HG03095 (cell line): ENCODE measurements around the gene PRAF2.

ENCODE experiments used
- ATAC-seq: cut with Tn5 transposase; IDR thresholded peaks from one replicate; pipeline ENCODE4 v1.9.1; 2021; ENCODE audit warnings: moderate library complexity; ENCODE audit not compliant: unreplicated experiment

PRAF2 gene

GRCh38 chrX:49075347-49075746 lies 1.5 kb upstream of the PRAF2 start:
- no peak for ATAC-seq

GRCh38 chrX:49072712-49073095 lies 1.1 kb downstream of the PRAF2 start:
- no peak for ATAC-seq

GRCh38 chrX:49071877-49072711 lies 1.7 kb downstream of the PRAF2 start:
- no peak for ATAC-seq

- no peak for ATAC-seq
Measured at GRCh38 chrX:49070988-49071387, 2.8 kb downstream of the PRAF2 start.

- no peak for ATAC-seq
Measured at GRCh38 chrX:49069038-49069437, 4.8 kb downstream of the PRAF2 start.

- no peak for ATAC-seq
Measured at GRCh38 chrX:49067285-49068120, 6.3 kb downstream of the PRAF2 start.

- ATAC-seq = no peak
Measured at GRCh38 chrX:49066690-49067089, 7.1 kb downstream of the PRAF2 start.

- ATAC-seq = no peak
Measured at GRCh38 chrX:49066278-49066677, 7.5 kb downstream of the PRAF2 start.

- no peak for ATAC-seq
Measured at GRCh38 chrX:49064735-49065134, 9.1 kb downstream of the PRAF2 start.

GRCh38 chrX:49064303-49064702 lies 9.5 kb downstream of the PRAF2 start:
- no peak for ATAC-seq

GRCh38 chrX:49063715-49064114 lies 10.1 kb downstream of the PRAF2 start:
- ATAC-seq = no peak

- ATAC-seq = no peak
Measured at GRCh38 chrX:49061916-49062315, 11.9 kb downstream of the PRAF2 start.

GRCh38 chrX:49061490-49061889 lies 12.3 kb downstream of the PRAF2 start:
- no peak for ATAC-seq

- no peak for ATAC-seq
Measured at GRCh38 chrX:49060914-49061313, 12.9 kb downstream of the PRAF2 start.

GRCh38 chrX:49059681-49060085 lies 14.1 kb downstream of the PRAF2 start:
- ATAC-seq = no peak

- no peak for ATAC-seq
Measured at GRCh38 chrX:49059201-49059600, 14.6 kb downstream of the PRAF2 start.

GRCh38 chrX:49058794-49059193 lies 15.0 kb downstream of the PRAF2 start, which contains the start of gene CCDC120:
Gene CCDC120, plus strand, starts transcription at chrX:49058999. Its CDS starts 3,043 bp downstream, at chrX:49062042.
- no peak for ATAC-seq

GRCh38 chrX:49054073-49054762 lies 19.6 kb downstream of the PRAF2 start:
- ATAC-seq = no peak

- no peak for ATAC-seq
Measured at GRCh38 chrX:49053223-49054072, 20.4 kb downstream of the PRAF2 start.

GRCh38 chrX:49043987-49044281 lies 29.9 kb downstream of the PRAF2 start:
- ATAC-seq = no peak
